ENCODE results near the gene MRFAP1L1.
"Not testable (repeated sequence)": the region's sequence is repeated elsewhere in the genome, so short reads cannot be mapped to it uniquely, and the experiment has no call there.

The MRFAP1L1 gene

DNA sequence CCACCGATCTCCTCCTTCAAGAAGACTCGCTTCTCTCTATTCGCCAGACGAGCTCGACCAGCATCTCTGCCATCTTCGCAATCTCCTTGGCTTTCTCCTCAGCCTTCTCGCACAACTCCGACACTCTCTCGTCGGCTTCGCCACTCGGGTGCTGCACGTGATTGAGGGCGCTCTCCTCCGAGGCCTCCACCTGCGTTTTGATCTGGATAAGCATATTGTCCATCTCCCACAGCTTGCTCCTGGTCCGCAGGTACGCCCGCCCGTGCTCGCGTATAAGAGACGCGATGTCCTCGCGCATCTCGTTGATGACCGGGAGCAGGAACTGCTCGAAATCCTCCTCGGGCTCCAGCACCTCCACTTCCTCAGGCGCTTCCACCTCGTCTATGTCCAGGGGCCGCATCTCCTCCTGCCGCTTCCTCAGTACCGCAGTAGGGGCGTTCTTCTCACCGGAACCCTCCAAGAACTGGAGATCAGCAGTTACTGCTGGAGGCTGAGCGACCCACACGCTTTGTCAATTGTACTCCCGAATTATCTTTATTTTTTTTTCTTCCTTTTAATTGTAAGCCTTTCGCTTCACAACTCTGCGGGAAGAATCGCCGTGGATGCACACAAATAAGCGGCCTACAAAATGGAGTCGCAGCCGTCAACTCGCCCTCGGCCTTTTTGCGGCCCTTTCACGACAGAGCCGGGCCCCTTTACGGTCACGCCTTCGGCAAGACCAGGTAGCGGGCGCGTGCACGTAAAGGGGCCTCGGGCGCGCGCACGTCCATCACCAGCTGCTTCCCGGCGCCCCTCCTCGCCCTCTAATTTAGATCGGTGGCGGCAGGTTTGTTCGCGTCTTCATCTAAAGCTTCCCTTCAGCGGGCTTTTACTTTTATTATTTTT lies at the start of gene MRFAP1L1:
TSS of gene MRFAP1L1 (minus strand) at position 636 of the 885 bp plus-strand sequence. CDS start at position 400, 236 bp downstream.
- DNase-seq = peak; percentile 95

GRCh38 chr4:6758728-6759127 lies 49.1 kb upstream of the MRFAP1L1 start:
- DNase-seq = no peak

DNA sequence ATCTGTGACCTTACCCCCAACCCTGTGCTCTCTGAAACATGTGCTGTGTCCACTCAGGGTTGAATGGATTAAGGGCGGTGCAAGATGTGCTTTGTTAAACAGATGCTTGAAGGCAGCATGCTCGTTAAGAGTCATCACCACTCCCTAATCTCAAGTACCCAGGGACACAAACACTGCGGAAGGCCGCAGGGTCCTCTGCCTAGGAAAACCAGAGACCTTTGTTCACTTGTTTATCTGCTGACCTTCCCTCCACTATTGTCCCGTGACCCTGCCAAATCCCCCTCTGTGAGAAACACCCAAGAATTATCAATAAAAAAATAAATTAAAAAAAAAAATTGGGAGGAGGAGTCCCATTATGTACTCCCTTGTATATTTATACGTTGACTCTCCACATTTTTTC lies 46.7 kb upstream of the MRFAP1L1 start:
- not testable (repeated sequence) for DNase-seq

GRCh38 chr4:6755088-6755753 lies 45.6 kb upstream of the MRFAP1L1 start:
- no peak for DNase-seq

- no peak for DNase-seq
These were observed 44.9 kb upstream of the MRFAP1L1 start for GRCh38 chr4:6754481-6755087.

GRCh38 chr4:6753891-6754290 lies 44.2 kb upstream of the MRFAP1L1 start:
- DNase-seq = no peak

DNA sequence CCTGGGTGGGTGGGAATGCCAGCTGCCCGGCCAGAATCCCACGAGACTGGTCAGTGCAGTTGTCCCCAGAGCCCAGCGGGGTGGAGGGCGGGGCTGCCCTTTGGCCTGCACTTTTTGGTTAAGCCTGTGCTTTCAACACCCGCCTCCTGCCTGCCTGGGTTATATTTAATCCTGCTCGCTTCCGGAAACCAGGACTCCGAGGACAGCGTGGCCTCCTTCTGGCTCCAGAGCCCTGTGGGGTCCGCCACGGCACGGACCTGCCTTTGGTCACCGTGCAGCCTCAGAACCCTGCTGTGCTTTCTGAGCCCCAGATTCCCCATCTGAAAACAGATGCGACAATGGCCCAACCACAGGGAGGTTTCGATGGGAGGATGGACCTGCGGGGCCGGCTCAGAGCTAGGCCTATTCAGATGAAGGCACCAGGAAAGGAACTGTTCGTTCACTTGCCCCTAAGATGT lies 43.5 kb upstream of the MRFAP1L1 start:
- no peak for DNase-seq

- no peak for DNase-seq
These were observed 42.8 kb upstream of the MRFAP1L1 start for GRCh38 chr4:6752486-6752829.

GRCh38 chr4:6751611-6752485 lies 42.2 kb upstream of the MRFAP1L1 start:
- no peak for DNase-seq

GRCh38 chr4:6750286-6751221 lies 40.9 kb upstream of the MRFAP1L1 start:
- no peak for DNase-seq

- DNase-seq = no peak
These were observed 39.9 kb upstream of the MRFAP1L1 start for GRCh38 chr4:6749340-6750171.

GRCh38 chr4:6748286-6748685 lies 38.6 kb upstream of the MRFAP1L1 start:
- no peak for DNase-seq

DNA sequence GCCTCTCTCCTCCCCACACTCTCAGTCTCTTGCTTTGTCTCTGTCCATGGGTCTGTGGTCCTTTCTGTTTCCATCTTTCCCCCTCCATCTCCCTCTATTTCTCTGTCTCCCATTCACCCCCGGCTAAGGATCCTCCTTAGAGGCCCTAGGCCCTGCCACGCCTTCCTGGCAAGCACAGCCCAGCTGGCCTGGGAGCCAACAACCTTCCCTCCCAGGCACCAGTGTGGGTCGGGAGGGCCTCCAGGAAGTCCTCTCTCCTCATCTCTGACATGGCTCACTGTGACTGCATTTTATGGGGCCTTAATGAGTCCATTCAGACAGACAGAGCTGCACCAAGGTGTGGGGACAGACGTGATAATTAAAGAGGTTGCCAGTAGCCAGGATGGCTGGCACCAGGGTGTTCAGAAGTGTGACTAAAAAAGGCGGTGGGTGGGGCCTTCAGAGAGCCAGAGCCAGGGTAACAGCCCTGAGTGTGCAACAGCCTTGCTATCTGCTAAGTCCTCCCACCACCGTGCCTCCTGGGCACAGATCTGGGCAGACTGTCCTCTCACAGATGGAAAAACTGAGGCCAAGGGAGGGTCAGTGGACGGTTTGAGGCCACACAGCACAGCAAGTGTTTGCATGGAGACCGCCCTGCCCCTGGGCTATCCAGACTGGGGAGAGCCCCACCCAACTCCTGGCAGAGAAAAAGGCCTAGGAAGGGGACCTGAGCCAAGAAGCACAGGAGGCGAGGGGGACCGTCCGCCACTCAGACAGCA lies 37.8 kb upstream of the MRFAP1L1 start:
- no peak for DNase-seq

DNA sequence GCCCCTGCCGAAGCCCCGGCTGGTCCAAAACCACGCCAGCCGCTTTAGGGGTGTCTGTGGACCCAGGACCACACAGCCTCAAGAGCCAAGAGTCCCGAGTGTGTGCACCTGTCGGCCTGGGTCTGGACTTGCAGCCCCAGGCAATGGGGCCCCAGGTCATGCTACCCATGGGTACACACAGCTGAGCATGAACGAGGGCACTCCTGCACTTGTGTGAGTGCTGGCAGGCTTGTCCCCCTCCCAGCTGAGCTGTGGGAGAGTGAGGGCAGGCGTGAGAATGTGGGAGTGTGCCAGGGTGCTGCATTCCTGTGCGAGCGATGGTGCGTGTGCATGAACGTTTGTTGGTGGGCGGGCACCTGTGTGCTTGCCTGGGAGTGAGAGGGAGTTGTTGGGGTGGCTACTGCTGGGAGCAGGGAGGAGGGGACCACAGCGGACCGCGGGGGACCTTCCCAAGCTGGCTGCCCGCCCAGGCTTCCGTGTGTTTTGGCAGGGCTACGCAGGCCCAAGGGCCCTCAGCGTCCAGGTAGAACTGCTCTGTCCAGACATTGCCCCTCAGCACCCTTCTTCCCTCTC lies 37.1 kb upstream of the MRFAP1L1 start:
- no peak for DNase-seq

DNA sequence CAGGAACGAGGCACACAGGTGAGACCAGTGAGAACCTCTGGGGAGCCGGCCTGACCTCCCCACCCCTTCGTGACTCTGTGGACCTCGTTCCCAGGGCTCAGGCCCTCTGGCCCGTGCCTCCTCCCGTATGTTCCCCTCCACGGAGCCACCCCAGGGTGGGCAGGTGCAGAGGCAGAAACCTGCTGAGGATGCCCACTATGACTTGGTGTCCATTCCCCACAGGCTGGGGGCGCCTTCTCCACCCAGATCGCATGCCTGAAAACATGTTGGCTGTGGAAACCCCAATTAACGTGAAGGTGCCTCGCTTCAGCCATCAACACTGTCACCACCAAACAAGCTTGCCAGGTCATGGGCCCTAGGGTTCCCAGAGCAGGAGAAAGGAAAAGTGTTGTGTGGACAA lies 33.3 kb upstream of the MRFAP1L1 start:
- no peak for DNase-seq

- no peak for DNase-seq
These were observed 32.8 kb upstream of the MRFAP1L1 start for GRCh38 chr4:6742507-6742906.

DNA sequence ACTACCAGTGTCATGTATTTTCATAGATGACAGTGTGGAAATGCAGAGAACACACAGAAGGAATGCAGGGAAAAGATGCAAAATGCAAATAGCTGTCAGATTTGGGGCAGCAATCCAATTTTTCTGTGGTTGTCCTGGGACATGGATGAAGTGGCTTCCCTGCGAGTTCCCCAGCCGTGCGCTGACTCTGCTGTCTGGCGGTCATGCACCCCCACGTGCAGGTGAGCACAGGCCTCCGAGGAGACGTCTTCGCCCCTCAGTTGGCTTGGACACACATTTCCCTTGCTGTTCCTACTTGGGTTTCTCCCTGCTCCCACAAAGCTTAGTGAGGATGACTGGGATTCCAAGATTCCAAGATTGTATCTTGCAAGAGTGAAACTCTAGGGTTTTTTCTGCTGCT lies 30.7 kb upstream of the MRFAP1L1 start:
- no peak for DNase-seq

DNA sequence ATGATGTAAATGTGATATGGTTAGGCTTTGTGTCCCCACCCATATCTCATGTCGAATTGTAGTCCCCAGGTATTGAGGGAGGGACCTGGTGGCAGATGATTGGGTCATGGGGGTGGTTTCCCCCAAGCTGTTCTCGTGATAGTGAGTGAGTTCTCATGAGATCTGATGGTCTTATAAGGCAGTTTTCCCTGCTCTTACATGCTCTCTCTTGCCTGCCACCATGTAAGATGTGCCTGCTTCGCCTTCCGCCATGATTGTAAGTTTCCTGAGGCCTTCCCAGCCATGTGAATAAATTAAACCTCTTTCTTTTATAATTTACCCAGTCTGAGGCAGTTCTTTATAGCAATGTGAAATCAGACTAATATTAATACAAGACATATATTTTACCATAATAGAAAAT lies 30.3 kb upstream of the MRFAP1L1 start:
- DNase-seq = no peak

- no peak for DNase-seq
These were observed 24.6 kb upstream of the MRFAP1L1 start for GRCh38 chr4:6734165-6734786.

All from RPMI8226 (cell line).